Activated T-cell treated with anti-CD3 and anti-CD28 coated beads, Interleukin-2, amount 50 U/mL, for 72 hours (primary cell): ENCODE data around the gene ATG7. TPM values are rescaled to one million over a fixed set of nuclear protein-coding genes. Genes with fewer than 3 reads are reported as not detected.

Experiments
- ATAC-seq, 2 donors: fragments of 150-1000 bp; cut with Tn5 transposase; replicated peaks in 1 of 2; 2 replicates each; pipeline ENCODE4 v1.10.0; 2021; ENCODE audit warnings: moderate library complexity in 2 of 2, mild to moderate bottlenecking in 1 of 2
- DNase-seq, 2 donors: peaks; one replicate each; pipeline ENCODE4 v3.0.0; 2021 to 2022; ENCODE audit warnings: mixed read lengths in 1 of 2
- H3K27ac Mint-ChIP-seq: one replicate; pipeline ENCODE4 v1.8.0; 2022; ENCODE audit warnings: mild to moderate bottlenecking, moderate library complexity, mixed read lengths
- H3K27me3 Mint-ChIP-seq: one replicate; pipeline ENCODE4 v1.8.0; 2022; ENCODE audit warnings: low read depth, mixed read lengths
- H3K36me3 Mint-ChIP-seq, 2 donors: one replicate each; pipeline ENCODE4 v1.8.0; 2022; ENCODE audit warnings: mixed read lengths in 2 of 2, mild to moderate bottlenecking in 1 of 2; ENCODE audit not compliant: insufficient read depth in 2 of 2
- H3K4me1 Mint-ChIP-seq: one replicate; pipeline ENCODE4 v1.8.0; 2022; ENCODE audit warnings: low read depth, mixed read lengths
- H3K4me3 Mint-ChIP-seq, 2 donors: one replicate each; pipeline ENCODE4 v1.8.0; 2022; ENCODE audit warnings: mild to moderate bottlenecking in 2 of 2, mixed read lengths in 2 of 2, moderate library complexity in 2 of 2
- H3K9me3 Mint-ChIP-seq, 2 donors: one replicate each; pipeline ENCODE4 v1.8.0; 2022; ENCODE audit warnings: mixed read lengths in 2 of 2
- total RNA-seq, 2 donors: library from RNA; stranded (reverse); gene quantifications; one replicate each; pipeline ENCODE4 v1.2.3, GENCODE V29; 2022

The ATG7 gene
- total RNA-seq, 2 donors from 2014 or later = 29.7 to 38.2 TPM

DNA sequence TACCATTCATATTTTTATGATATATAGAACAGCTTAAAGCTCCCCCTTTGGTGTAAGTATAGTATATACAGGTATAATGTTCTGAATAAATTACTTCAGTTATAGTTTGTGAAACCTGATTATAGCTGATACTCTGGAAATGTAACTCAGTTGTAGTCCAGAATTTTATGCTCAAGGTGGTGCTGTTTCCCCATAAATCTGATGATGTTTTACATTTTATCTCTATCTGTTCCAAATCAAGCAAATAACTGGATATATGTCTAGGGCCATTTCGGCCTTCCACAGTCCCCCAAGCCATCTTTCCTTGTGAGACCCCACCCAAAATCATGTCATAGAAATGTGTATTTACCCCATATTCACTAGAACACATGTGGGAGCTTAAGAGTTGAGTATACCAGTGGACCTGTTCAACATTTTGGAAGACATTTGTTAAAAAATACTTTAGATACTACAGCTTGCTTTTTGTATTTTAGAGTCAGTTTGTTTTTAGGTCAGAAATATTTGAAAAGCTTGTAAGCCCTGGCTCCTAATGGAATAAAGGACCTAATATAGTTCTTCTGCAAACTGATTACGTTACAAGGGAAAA is 107.1 kb downstream of the ATG7 start:
- ATAC-seq (peak in 1 of 2 donors; percentile 34), DNase-seq (peak in 1 of 2 donors; percentile 24)
- Mint-ChIP-seq H3K4me3 (no peak overlapping the region), H3K9me3 (no peaks in the 10 kb centered on the region), H3K36me3 (peaks cover 0 to 13% of the 10 kb centered on the region in 2 donors), H3K27me3 (no peaks in the 10 kb centered on the region), H3K27ac (no peak overlapping the region), H3K4me1 (no peaks in the 10 kb centered on the region)

DNA sequence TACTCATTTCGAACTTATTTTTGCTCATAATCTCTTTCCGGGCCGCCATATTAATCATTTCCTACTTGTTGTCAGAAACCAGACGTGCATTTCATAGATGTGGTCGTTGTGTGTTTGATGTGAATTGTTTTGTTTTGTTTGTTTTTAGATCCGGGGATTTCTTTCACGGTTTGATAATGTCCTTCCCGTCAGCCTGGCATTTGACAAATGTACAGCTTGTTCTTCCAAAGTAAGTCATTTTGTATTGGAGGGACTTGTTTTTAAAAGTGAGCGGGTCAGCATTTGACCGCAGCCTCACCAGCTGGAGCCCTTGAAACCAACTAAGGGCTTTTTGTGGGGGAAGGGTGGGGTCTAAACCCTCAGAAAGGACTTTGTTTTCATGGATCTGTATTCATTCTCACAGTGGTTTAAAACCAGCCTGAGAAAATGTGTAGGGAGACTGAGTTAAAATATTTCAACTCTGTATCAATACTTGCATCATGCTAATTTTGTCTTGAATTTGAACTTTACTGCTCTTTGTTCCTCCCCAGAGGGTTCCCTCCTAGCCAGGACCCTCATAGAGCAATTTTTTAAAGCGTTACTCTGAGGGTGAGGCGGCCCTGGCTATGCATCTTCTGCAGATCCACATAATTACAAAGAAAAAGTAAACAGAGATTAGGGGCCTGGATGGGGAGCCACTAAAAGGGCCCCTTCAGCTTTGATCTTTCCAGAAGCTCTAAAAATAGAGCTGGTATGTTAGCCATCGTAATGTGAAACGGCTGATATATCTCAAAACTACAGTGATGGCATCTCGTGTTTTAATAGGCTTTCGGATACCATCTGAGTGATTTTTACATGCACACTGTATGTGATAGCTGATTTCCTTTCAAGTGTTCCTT is 107.9 kb downstream of the ATG7 start:
- Mint-ChIP-seq H3K27me3 (no peaks in the 10 kb centered on the region), H3K36me3 (peaks cover 0 to 13% of the 10 kb centered on the region in 2 donors), H3K27ac (no peak overlapping the region), H3K9me3 (no peaks in the 10 kb centered on the region), H3K4me3 (no peak overlapping the region), H3K4me1 (no peaks in the 10 kb centered on the region)
- ATAC-seq = no peak
- DNase-seq = no peak

DNA sequence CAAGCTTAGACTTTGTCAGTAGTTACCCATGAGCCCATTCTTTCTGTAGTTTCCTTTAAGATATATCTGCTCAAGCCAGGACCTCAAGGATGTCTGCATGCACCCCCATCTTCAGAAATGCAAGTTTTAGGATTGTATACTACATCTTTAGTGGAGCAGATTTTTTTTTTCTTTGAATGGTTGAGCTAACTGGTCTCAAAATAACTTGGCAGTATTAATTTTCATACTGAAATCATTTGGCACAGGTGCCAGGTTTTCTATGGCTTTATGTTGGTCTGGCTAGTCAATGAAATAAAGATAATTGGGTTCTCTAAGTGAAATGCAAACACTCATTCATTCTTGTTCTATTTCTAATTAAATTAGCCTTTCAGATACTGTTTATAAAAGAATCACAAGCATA is 108.9 kb downstream of the ATG7 start:
- peaks cover 0 to 11% of the 10 kb centered on the region in 2 donors for H3K36me3 Mint-ChIP-seq
- no peaks in the 10 kb centered on the region for H3K9me3 Mint-ChIP-seq
- no peak overlapping the region for H3K27ac Mint-ChIP-seq
- no peak for DNase-seq
- no peak for ATAC-seq
- H3K27me3 Mint-ChIP-seq = no peaks in the 10 kb centered on the region
- H3K4me3 Mint-ChIP-seq = no peak overlapping the region
- no peaks in the 10 kb centered on the region for H3K4me1 Mint-ChIP-seq

DNA sequence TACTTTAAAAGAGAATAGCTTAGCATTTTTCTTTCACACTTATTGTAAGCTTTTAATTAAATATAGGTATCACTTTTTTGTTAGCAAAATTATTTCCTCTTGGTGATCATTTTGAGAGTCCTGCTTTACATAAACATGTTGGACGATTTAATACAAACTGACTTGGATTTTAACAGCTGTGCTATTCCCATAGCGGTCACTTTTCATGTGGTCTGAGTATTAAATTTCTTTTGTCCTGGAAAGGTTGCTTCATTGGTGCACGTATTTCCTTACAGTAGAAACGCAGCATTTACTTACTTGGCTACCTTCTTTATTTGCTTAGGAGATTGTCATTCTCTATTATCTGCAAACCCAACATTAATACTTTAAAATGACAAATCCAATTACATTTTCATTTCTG is 109.4 kb downstream of the ATG7 start:
- Mint-ChIP-seq H3K27me3 (no peaks in the 10 kb centered on the region), H3K4me1 (no peaks in the 10 kb centered on the region), H3K27ac (no peak overlapping the region), H3K9me3 (no peaks in the 10 kb centered on the region), H3K4me3 (no peak overlapping the region), H3K36me3 (peaks cover 0 to 10% of the 10 kb centered on the region in 2 donors)
- ATAC-seq = no peak
- DNase-seq = no peak

DNA sequence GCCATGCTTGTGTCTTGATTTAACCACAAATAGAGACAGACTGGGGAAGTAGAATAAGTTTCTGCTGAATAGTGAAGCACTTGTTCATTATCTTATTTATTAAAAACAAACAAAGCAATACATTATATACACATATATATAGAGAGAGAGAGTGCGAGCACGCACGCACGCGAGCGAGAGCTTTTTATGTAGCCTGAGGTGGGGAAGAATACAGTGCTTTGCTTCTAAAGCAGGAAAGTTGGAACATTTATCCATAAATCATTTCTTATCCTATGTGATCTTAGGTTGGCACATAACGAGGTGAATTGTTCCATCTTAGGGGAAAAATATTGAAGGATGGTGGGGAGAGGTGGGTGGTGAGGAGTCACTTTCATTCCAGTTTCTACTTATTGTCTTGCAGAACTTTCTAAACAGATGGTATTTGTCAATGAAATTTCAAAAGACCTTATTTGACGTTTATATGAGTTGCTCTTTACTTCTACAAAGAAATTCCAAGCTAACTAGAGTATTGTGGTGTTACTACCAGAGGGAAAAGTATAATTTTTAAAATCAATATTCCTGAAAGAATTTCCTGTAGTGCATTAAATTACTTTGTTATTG is 110.0 kb downstream of the ATG7 start:
- Mint-ChIP-seq H3K9me3 (no peaks in the 10 kb centered on the region), H3K4me1 (no peaks in the 10 kb centered on the region), H3K4me3 (no peak overlapping the region), H3K27ac (no peak overlapping the region), H3K36me3 (peaks cover 0 to 10% of the 10 kb centered on the region in 2 donors), H3K27me3 (no peaks in the 10 kb centered on the region)
- ATAC-seq = no peak
- DNase-seq = no peak

DNA sequence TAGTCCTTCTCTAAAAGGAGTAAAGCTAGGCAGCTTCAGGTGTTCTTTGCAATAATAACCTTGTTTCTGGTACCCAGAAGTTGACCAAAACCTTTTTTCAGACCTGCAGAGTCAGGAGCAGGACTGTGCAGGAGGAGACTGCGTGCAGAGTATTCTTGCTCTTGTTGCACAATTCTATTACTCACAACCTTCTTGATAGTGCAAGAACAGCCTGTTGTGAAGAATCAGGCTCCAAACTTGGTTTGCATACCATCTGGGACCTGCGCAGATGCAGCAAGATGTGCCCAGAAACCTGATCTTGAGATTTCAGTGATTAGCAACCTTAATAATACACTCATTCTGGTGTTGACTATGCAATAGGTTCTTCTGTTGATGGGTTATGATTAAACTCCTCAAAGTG is 111.9 kb downstream of the ATG7 start:
- Mint-ChIP-seq H3K4me3 (no peak overlapping the region), H3K27ac (no peak overlapping the region), H3K9me3 (no peaks in the 10 kb centered on the region), H3K27me3 (no peaks in the 10 kb centered on the region), H3K4me1 (no peaks in the 10 kb centered on the region), H3K36me3 (peaks cover 0 to 10% of the 10 kb centered on the region in 2 donors)
- ATAC-seq (no peak), DNase-seq (no peak)

DNA sequence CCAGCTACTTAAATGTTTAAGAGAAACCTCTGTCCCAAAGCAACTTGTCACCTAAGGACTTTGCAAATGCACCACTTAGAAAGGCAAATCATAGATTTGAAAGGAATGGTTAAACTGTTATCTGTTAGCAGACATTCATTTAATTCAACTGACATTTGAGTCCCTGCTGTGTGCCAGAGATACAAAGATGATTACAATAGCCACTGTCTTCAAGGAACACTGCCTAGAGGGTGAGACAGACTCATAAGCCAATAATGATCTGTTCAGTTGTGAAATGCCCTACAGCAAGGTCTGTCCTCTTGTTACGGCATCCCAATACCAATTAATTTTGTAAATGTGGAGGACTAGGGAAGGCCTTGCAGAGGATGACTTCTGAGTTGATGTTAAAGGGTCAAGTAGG is 113.1 kb downstream of the ATG7 start:
- ATAC-seq = no peak
- no peaks in the 10 kb centered on the region for H3K27me3 Mint-ChIP-seq
- peaks cover 0 to 7% of the 10 kb centered on the region in 2 donors for H3K36me3 Mint-ChIP-seq
- no peak for DNase-seq
- no peaks in the 10 kb centered on the region for H3K9me3 Mint-ChIP-seq
- H3K4me1 Mint-ChIP-seq = peaks cover 6% of the 10 kb centered on the region
- H3K27ac Mint-ChIP-seq = no peak overlapping the region
- no peak overlapping the region for H3K4me3 Mint-ChIP-seq

DNA sequence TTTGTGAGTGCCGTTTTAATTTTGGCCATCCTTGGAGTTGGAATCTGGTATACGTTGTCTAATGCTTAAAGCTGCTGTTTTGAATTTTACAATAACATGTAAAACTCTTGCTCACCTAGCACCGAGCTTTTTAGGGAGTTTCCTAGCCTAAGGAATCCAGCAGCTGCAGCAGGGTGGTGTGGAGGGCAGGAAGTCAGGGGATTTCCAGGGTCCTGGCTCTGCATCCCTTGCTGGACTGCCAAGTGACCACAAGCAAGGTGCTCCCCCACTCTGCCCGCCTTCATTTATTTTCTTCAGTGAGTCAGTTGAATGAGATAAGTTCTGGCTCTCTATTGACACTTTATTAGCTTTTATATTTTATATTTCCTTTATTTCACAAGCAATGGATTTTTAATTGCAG is 113.7 kb downstream of the ATG7 start:
- H3K27me3 Mint-ChIP-seq = no peaks in the 10 kb centered on the region
- DNase-seq = no peak
- peaks cover 0 to 7% of the 10 kb centered on the region in 2 donors for H3K36me3 Mint-ChIP-seq
- no peak overlapping the region for H3K27ac Mint-ChIP-seq
- H3K4me1 Mint-ChIP-seq = peaks cover 11% of the 10 kb centered on the region
- no peak overlapping the region for H3K4me3 Mint-ChIP-seq
- ATAC-seq = no peak
- no peaks in the 10 kb centered on the region for H3K9me3 Mint-ChIP-seq

DNA sequence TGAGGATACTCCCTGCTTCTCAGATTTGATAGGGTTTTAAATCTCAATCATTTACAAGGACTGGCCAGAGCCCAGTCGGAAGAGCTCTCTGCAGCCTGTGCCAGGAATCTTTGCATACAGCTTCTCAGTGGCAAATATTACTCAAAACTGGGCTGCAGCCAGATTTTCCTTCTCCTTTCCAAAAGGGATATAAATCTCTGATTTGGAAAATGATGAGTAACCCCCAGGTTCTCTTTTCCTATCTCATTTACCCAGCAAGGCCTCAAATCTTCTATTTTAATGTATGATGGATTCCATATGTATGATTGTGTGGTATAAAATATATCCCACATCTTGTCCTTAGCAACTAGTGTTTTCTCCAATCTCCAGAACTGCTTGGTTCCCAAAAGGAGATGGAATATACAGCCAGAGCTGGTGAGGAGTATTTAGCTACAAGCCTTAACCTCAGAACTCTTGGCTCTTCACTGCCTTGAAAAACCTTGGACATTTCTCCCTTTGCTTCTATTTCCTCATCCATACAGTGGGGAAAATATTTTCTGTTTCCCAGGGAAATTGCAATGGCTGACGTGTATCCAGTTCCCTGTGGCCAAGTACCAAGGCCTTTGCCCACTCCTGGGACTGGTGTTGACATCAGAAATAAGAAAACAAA is 114.4 kb downstream of the ATG7 start:
- DNase-seq = no peak
- H3K4me1 Mint-ChIP-seq = peaks cover 18% of the 10 kb centered on the region
- no peak overlapping the region for H3K4me3 Mint-ChIP-seq
- H3K27ac Mint-ChIP-seq = no peak overlapping the region
- H3K36me3 Mint-ChIP-seq = peaks cover 0 to 7% of the 10 kb centered on the region in 2 donors
- H3K27me3 Mint-ChIP-seq = no peaks in the 10 kb centered on the region
- ATAC-seq = no peak
- no peaks in the 10 kb centered on the region for H3K9me3 Mint-ChIP-seq

DNA sequence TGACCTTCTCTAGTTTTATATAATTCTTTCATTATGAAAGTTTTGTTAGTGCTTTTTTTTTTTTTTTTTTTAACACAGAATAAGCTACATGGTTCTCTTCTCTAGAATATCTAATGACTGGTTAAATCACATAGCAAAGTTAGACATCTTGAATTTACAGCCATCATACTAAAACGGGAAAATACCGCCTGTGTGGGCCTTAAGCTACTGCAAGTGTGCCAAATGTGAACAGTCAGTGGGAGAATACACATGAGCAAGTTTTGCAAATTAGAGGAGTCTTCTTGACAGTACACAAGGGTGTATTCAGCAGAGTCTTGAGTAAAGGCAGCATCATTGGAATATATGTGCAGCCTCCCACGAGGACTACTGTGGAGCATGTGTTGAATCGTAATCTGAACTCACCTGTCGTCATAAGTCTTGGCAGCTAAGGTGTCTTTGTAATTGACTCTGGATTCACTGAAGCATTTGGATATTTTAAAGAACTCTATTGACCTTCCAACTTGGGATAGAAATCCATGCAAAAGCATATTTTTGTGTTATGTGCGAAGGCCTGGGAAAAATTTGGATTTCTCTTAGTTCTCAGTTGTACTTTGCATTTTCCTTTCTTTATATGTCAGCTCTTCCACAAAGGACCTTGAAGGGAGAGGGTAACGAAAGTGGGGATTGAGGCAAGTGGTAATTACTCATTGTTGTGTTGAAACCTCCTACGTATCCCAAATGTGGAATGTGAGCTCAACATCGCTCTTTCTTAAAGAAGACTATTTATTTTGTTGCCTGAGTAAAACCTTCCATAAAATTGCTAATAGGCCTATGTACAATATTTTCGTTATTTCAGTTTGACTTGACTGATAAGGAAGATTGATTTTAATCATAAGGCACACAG is 117.4 kb downstream of the ATG7 start:
- H3K4me1 Mint-ChIP-seq = peaks cover 22% of the 10 kb centered on the region

DNA sequence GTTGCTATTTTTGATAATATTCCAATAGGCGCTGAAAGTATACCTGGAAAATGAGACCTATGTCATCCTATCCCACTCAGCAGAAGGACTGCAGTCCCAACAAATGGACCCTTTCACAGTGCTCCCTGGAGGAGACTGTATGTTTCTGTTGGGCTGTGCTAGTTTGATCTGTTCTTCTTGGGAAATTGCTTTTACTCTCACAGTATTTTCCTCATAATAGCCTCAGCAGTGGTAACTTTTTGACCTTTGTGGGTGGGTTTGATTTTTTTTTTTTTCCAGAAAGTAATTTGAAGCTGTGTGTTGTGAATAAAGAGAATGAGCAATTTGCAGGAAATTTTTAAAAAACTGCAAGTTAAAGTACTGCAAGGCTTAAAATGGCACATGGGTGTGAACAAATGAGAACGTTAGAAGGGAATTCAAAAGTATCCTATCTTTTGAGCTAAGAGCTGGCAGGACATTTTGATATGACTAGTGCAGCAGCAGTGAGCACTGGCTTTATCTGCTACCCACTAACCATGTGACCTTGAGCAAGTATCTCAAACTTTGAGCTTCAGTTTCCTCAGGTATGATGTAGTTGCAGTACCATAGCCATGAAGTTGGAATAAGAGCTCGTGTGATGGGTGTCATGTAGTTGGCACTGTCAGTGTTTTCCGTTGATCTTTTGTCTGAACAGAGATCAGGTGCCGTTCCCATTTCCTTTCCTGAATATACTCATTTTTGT is 118.4 kb downstream of the ATG7 start:
- no peak overlapping the region for H3K4me3 Mint-ChIP-seq
- no peaks in the 10 kb centered on the region for H3K9me3 Mint-ChIP-seq

More for the DNA sequence above, 117.4 kb downstream of the ATG7 start:
- Mint-ChIP-seq H3K4me3 (no peak overlapping the region), H3K9me3 (no peaks in the 10 kb centered on the region), H3K27me3 (no peaks in the 10 kb centered on the region), H3K36me3 (no peaks in the 10 kb centered on the region), H3K27ac (no peak overlapping the region)
- DNase-seq (no peak), ATAC-seq (no peak)

More for the DNA sequence above, 118.4 kb downstream of the ATG7 start:
- DNase-seq = no peak
- Mint-ChIP-seq H3K27me3 (no peaks in the 10 kb centered on the region), H3K4me1 (peaks cover 22% of the 10 kb centered on the region), H3K36me3 (no peaks in the 10 kb centered on the region), H3K27ac (no peak overlapping the region)
- no peak for ATAC-seq
